GM21515 (cell line): ENCODE data around the gene CXCL16.

Experiments
- ATAC-seq: cut with Tn5 transposase; IDR thresholded peaks from one replicate; pipeline ENCODE4 v1.9.1; 2021; ENCODE audit not compliant: unreplicated experiment

CXCL16 gene

GRCh38 chr17:4753392-4753791 lies 13.7 kb upstream of the CXCL16 start:
- ATAC-seq, result no peak

GRCh38 chr17:4751932-4752331 lies 12.2 kb upstream of the CXCL16 start:
- no peak for ATAC-seq

GRCh38 chr17:4750606-4751005 lies 10.9 kb upstream of the CXCL16 start:
- no peak for ATAC-seq

- ATAC-seq, result no peak
Observed at GRCh38 chr17:4748686-4749085, 9.0 kb upstream of the CXCL16 start.

- ATAC-seq, result no peak
Observed at GRCh38 chr17:4747847-4748246, 8.1 kb upstream of the CXCL16 start.

GRCh38 chr17:4744999-4745969 lies 5.6 kb upstream of the CXCL16 start:
- ATAC-seq, result no peak

- ATAC-seq, result no peak
Observed at GRCh38 chr17:4743898-4744297, 4.2 kb upstream of the CXCL16 start.

GRCh38 chr17:4743216-4743615 lies 3.5 kb upstream of the CXCL16 start:
- no peak for ATAC-seq

- no peak for ATAC-seq
Observed at GRCh38 chr17:4742629-4743028, 2.9 kb upstream of the CXCL16 start.

- no peak for ATAC-seq
Observed at GRCh38 chr17:4742133-4742532, 2.4 kb upstream of the CXCL16 start.

- no peak for ATAC-seq
Observed at GRCh38 chr17:4741544-4741943, 1.8 kb upstream of the CXCL16 start.

- no peak for ATAC-seq
Observed at GRCh38 chr17:4740584-4740983, 856 bp upstream of the CXCL16 start.

- no peak for ATAC-seq
Observed at GRCh38 chr17:4740025-4740351, 260 bp upstream of the CXCL16 start.

- no peak for ATAC-seq
Observed at GRCh38 chr17:4738136-4739121, 1.3 kb downstream of the CXCL16 start.

- ATAC-seq, result no peak
Observed at GRCh38 chr17:4735876-4736651, 3.7 kb downstream of the CXCL16 start.

- ATAC-seq, result no peak
Observed at GRCh38 chr17:4734857-4735475, 4.8 kb downstream of the CXCL16 start.

- no peak for ATAC-seq
Observed at GRCh38 chr17:4733073-4733531, 6.6 kb downstream of the CXCL16 start.

- no peak for ATAC-seq
Observed at GRCh38 chr17:4728124-4728523, 11.6 kb downstream of the CXCL16 start.

GRCh38 chr17:4725646-4726310 lies 13.9 kb downstream of the CXCL16 start:
- ATAC-seq, result no peak

- ATAC-seq, result no peak
Observed at GRCh38 chr17:4724650-4725049, 15.1 kb downstream of the CXCL16 start.
